ENCODE data around the gene OVOL1.
"Not testable (repeated sequence)": the region's sequence is repeated elsewhere in the genome, so short reads cannot be mapped to it uniquely, and the experiment has no call there.

OVOL1 gene

GRCh38 chr11:65817835-65818680, 31.2 kb downstream of the OVOL1 start:
- peak; percentile 45 to 81 for DNase-seq

DNA sequence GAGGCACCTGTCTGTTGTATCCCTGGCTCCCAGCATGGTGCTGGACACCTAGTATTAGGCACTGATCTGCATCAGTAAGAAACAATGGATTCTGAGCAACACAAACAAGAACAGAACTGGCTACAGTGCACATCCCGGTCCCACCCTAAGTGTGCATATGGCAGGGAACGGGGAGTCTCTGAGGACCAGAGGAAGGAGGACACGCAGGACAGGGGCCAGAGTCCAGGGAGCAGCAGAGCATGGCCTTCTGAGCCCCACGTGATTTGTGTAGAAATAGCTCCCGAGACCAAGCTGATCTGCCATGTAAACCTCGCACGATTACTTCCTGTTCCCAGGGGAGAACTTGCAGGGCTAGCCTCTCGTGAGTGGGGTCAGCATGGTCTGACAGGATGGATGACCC, 34.2 kb downstream of the OVOL1 start:
- DNase-seq: no peak

GRCh38 chr11:65822776-65823528, 36.1 kb downstream of the OVOL1 start:
- no peak for DNase-seq

DNA sequence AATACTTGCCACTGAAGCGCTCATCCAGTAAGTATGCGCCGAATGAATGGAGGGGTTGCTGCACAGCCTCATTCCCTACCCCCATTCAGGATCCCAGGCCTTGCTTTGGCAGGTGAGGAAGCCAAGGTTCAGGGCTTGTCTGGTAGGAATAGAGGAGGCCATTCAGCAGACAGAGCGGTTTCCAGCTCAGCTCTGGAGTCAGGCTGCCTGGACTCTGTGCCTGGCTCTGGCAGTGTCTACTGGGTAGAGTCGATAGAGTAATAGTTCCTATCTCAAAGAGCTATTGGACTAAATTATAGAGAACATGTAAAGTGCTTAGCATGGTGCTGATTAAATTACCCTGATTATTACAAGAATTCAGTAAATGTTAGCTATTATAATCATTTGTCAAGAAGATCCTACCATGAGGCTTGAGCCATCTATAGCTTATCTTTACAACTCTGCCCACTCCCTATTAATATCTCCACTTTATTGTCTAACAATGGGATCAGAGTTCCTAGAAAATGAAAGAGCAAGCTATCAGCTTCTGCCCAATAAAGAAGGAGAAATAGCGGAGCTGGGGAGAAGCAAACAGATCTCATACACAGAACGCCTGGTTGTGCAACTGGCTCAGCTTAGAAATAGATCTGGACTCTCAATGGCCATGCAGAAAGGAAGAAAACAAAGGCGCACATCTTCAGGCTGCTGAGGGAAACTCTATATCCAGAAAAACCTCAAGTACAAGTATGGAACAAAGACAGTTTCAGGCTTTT, 40.3 kb downstream of the OVOL1 start:
- no peak for DNase-seq

DNA sequence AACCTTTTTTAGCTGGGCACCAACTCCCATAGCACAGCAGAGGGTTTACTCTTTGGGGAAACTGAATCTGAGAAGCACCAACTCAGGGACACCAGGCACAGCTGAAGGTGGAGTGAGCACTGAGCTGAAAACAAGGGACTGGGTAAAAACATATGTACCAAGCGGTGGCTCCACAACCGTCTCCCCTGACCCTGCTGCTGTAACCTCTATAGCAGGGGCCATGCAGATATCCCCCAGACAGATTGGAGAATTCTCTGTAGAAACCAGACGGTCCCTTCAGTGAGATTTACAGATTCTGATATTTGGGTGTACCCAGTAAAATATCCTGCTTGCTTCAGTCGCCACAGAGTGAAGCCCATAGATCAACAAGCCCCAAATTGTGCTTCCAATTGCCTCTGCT, 42.6 kb downstream of the OVOL1 start:
- no peak for DNase-seq

GRCh38 chr11:65832231-65832630, 45.4 kb downstream of the OVOL1 start:
- DNase-seq: not testable (repeated sequence)

DNA sequence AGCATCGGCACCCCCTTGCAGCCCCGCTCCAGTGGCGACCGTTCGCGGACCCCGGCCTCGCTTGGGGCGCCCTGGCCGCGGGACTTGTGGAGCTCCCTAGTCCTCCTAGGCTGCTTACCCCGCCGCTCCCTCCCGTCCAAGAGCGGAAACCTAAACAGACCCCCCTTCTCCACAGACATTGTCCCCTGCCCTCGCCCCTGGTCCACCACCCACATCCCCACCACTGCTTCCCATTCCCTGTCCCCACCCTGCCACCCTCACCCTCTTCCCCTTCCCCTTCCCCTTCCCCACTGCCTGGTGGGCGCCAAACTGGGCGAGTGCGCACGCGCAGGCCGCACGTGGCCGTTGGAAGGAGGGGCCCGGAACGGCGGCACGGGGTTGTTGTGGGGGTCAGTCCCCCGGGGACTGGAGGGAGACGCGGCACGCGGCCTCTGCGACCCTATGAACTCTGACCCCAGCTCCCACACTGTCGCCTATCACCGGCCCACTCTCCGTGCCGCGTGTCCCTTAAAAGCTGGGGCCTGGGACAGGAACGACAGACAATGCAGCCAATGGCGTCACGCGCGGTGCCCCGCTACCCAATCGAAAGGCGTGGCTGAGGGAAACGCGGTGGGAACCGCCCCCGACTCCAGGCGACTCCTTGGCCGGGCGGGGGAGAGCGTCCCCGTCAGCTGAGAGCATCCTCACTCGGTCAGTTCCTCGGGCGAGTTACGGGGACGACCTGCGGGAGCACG, 46.6 kb downstream of the OVOL1 start, which contains the start of gene SNX32:
TSS of gene SNX32 (plus strand) at position 667 of the 734 bp plus-strand sequence. CDS start 103 bp downstream, outside the sequence.
- DNase-seq: no peak

- DNase-seq: no peak
Observed at GRCh38 chr11:65834202-65834601, 47.3 kb downstream of the OVOL1 start.

DNA sequence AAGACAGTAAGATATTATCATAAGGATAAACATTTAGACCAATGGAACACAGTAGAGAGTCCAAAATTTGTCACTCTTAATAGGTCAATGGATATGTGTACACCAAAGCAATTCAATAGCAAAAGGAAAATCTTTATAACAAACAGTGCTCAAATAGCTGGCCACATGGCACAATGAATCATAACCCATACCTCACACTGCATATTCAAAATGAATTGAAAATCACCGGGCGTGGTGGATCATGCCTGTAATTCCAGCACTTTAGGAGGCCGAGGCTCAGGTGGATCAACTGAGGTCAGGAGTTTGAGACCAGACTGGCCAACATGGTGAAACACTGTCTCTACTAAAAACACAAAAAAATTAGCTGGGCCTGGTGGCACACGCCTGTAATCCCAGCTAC, 55.3 kb downstream of the OVOL1 start:
- DNase-seq: no peak

GRCh38 chr11:65843811-65844210, 56.9 kb downstream of the OVOL1 start:
- DNase-seq: no peak

- no peak for DNase-seq
Observed at GRCh38 chr11:65844231-65844872, 57.5 kb downstream of the OVOL1 start.
